IMR-90 (cell line): ENCODE results near the gene RNH1. TPM values are rescaled to one million over a fixed set of nuclear protein-coding genes. Genes with fewer than 3 reads are reported as not detected.

Source experiments
- ATAC-seq: fragments of 200-7000 bp; cut with Tn5 transposase; 2 replicates; pipeline ENCODE4 v1.9.1; 2020; ENCODE audit warnings: low read depth, mild to moderate bottlenecking, moderate library complexity
- BruUV-seq: library from RNA; stranded (reverse); fragments of 400-500 nt; replicated peaks from 2 replicates; lab custom pipeline; 2021; lab: Mats Ljungman, UMichigan
- CTCF ChIA-PET: fragments of 300-600 bp; formaldehyde crosslinking; extraction: SDS; loops from one replicate; lab custom pipeline; 2021; ENCODE audit warnings: antibody characterized with exemption; lab: Yijun Ruan, JAX
- POLR2A ChIA-PET: fragments of 300-600 bp; sonication (Branson Sonifier 250); formaldehyde crosslinking; loops from one replicate; lab custom pipeline; 2022; ENCODE audit warnings: antibody characterized with exemption; ENCODE audit not compliant: unreplicated experiment; lab: Charles Lee
- DNase-seq: peaks from one replicate; pipeline ENCODE4 v3.0.0; 2013
- H2AFZ ChIP-seq: replicated peaks from 2 replicates; pipeline ENCODE3; 2013; ENCODE audit warnings: low read length, mild to moderate bottlenecking; ENCODE audit not compliant: poor library complexity
- H2AK5ac ChIP-seq: 2 replicates; pipeline ENCODE4 v1.6.1; 2013; ENCODE audit warnings: low read depth, low read length, inconsistent platforms
- H2AK9ac ChIP-seq: replicated peaks from 2 replicates; pipeline ENCODE3; 2013; ENCODE audit warnings: mild to moderate bottlenecking, low read depth, low read length, moderate library complexity; ENCODE audit not compliant: poor library complexity
- H2BK120ac ChIP-seq: 2 replicates; pipeline ENCODE4 v1.6.1; 2013; ENCODE audit warnings: low read depth, low read length, inconsistent platforms
- H2BK15ac ChIP-seq: 3 replicates; pipeline ENCODE4 v1.6.1; 2013; ENCODE audit warnings: low read depth, low read length, inconsistent platforms
- H2BK20ac ChIP-seq: 2 replicates; pipeline ENCODE4 v1.6.1; 2013; ENCODE audit warnings: low read depth, mild to moderate bottlenecking, inconsistent platforms, low read length, moderate library complexity
- H2BK5ac ChIP-seq: 2 replicates; pipeline ENCODE4 v1.6.1; 2013; ENCODE audit warnings: mild to moderate bottlenecking, low read depth, low read length, inconsistent platforms; ENCODE audit not compliant: poor library complexity, severe bottlenecking
- H3K14ac ChIP-seq: replicated peaks from 2 replicates; pipeline ENCODE4 v1.6.1; 2013; ENCODE audit warnings: low read depth, low read length, inconsistent platforms
- H3K18ac ChIP-seq: 2 replicates; pipeline ENCODE4 v1.6.1; 2013; ENCODE audit warnings: low read depth, low read length, control low read depth
- H3K23ac ChIP-seq: 2 replicates; pipeline ENCODE4 v1.6.1; 2013; ENCODE audit warnings: low read depth, low read length, inconsistent platforms
- H3K27ac ChIP-seq: 2 replicates; pipeline ENCODE4 v1.5.1; 2013; ENCODE audit warnings: mild to moderate bottlenecking, control low read depth, low read length; ENCODE audit not compliant: insufficient read depth
- H3K27me3 ChIP-seq: 2 replicates; pipeline ENCODE4 v1.6.1; 2013; ENCODE audit warnings: low read length; ENCODE audit not compliant: control insufficient read depth, insufficient read depth
- H3K36me3 ChIP-seq: 2 replicates; pipeline ENCODE4 v1.6.1; 2013; ENCODE audit warnings: low read length, mixed read lengths; ENCODE audit not compliant: control insufficient read depth, insufficient read depth
- H3K4ac ChIP-seq: 2 replicates; pipeline ENCODE4 v1.6.1; 2013; ENCODE audit warnings: low read depth, low read length, inconsistent platforms
- H3K4me1 ChIP-seq: 2 replicates; pipeline ENCODE4 v1.6.1; 2013; ENCODE audit warnings: low read length, mixed read lengths; ENCODE audit not compliant: control insufficient read depth, insufficient read depth
- H3K4me2 ChIP-seq: 2 replicates; pipeline ENCODE4 v1.6.1; 2013; ENCODE audit warnings: low read depth, mild to moderate bottlenecking, control low read depth, low read length, moderate library complexity
- H3K4me3 ChIP-seq: 2 replicates; pipeline ENCODE4 v1.5.1; 2013; ENCODE audit warnings: low read depth, mild to moderate bottlenecking, control low read depth, low read length, moderate library complexity; ENCODE audit not compliant: insufficient read depth
- H3K56ac ChIP-seq: 2 replicates; pipeline ENCODE4 v1.6.1; 2013; ENCODE audit warnings: low read length, inconsistent platforms; ENCODE audit not compliant: insufficient read depth; ENCODE audit errors: extremely low read depth
- H3K79me1 ChIP-seq, 2 experiments: 2 replicates each; pipeline ENCODE4 v1.6.1; 2013; ENCODE audit warnings: low read length in 2 of 2, inconsistent platforms in 1 of 2, low read depth in 1 of 2
- H3K9ac ChIP-seq: 2 replicates; pipeline ENCODE4 v1.6.1; 2013; ENCODE audit warnings: low read depth, low read length, control low read depth
- H3K9me1 ChIP-seq: 2 replicates; pipeline ENCODE4 v1.6.1; 2013; ENCODE audit warnings: low read length, inconsistent platforms; ENCODE audit not compliant: insufficient read depth
- H3K9me3 ChIP-seq: 2 replicates; pipeline ENCODE4 v1.6.1; 2013; ENCODE audit warnings: low read length; ENCODE audit not compliant: control insufficient read depth, insufficient read depth
- H4K20me1 ChIP-seq: 2 replicates; pipeline ENCODE4 v1.6.1; 2013; ENCODE audit warnings: low read length, inconsistent platforms; ENCODE audit not compliant: insufficient read depth
- H4K5ac ChIP-seq: 2 replicates; pipeline ENCODE4 v1.6.1; 2013; ENCODE audit warnings: mild to moderate bottlenecking, low read depth, low read length, control low read depth
- H4K8ac ChIP-seq, 2 experiments: 2 replicates each; pipeline ENCODE4 v1.6.1; 2013; ENCODE audit warnings: low read depth in 2 of 2, low read length in 2 of 2, control low read depth in 1 of 2, inconsistent platforms in 1 of 2
- H4K91ac ChIP-seq: 2 replicates; pipeline ENCODE4 v1.6.1; 2013; ENCODE audit warnings: low read depth, low read length, inconsistent platforms; ENCODE audit not compliant: insufficient read depth
- CTCF ChIP-seq: conservative IDR thresholded peaks from 2 replicates; pipeline ENCODE4 v1.5.1; 2012; ENCODE audit warnings: mild to moderate bottlenecking, low read depth, low read length, improper control_type of control experiment
- FOS ChIP-seq: fragments of 150-350 bp; IDR thresholded peaks from 2 replicates; pipeline ENCODE4 v1.6.1; 2016; ENCODE audit warnings: low read depth, low read length
- NFE2L2 ChIP-seq: fragments of 150-350 bp; IDR thresholded peaks from 2 replicates; pipeline ENCODE4 v1.6.1; 2016; ENCODE audit warnings: low read depth, mild to moderate bottlenecking, low read length
- POLR2A ChIP-seq: IDR thresholded peaks from 2 replicates; pipeline ENCODE4 v1.6.1; 2012; ENCODE audit warnings: mild to moderate bottlenecking, low read depth, low read length
- SMC3 ChIP-seq: fragments of 150-350 bp; IDR thresholded peaks from 2 replicates; pipeline ENCODE4 v1.6.1; 2016; ENCODE audit warnings: low read depth, mild to moderate bottlenecking, antibody characterized with exemption, low read length, moderate library complexity
- WGBS, 2 experiments: methylation state at CpG; one replicate each; pipeline versions ENCODE4 v1.1.5 to v1.1.7; 2013; ENCODE audit warnings: missing lambda C conversion rate in 2 of 2; ENCODE audit not compliant: insufficient read length in 1 of 2; ENCODE audit errors: extremely low coverage in 2 of 2; 5-methylcytosine and 5-hydroxymethylcytosine counted together
- dilution Hi-C: fragments of 300-500 bp; cut with HindIII; formaldehyde crosslinking; loops from one replicate; pipeline ENCODE4 v1.14.3; 2018; ENCODE audit warnings: low sequenced_read_pairs; ENCODE audit not compliant: unreplicated experiment
- in situ Hi-C: fragments of 300-500 bp; cut with MboI; formaldehyde crosslinking; loops from 3 replicates; pipeline ENCODE4 v1.14.3; 2019; ENCODE audit warnings: low sequenced_read_pairs, inconsistent platforms, mixed read lengths
- intact Hi-C: fragments of 100-400 bp; cut with micrococcal nuclease; formaldehyde crosslinking; loops from 2 replicates; pipeline ENCODE4 v1.10.0; 2022
- polyA plus RNA-seq, 3 experiments: library from polyadenylated mRNA; depleted of rRNA; stranded (reverse); fragments of >200 nt; gene quantifications; 2 replicates each; pipeline ENCODE4 v1.2.3, GENCODE V29; 2012; ENCODE audit warnings: low replicate concordance in 1 of 3
- total RNA-seq: library from RNA; depleted of rRNA; stranded (reverse); fragments of >200 nt; gene quantifications from 2 replicates; pipeline ENCODE4 v1.2.3, GENCODE V29; 2012

RNH1 gene
- total and polyA plus RNA-seq, 2 of the 4 experiments (the other 2 are of a cell fraction) = 138 to 247 TPM

GRCh38 chr11:464316-464715, 42.7 kb downstream of the RNH1 start:
- Histone ChIP-seq H3K9ac (no peak overlapping the region), H3K36me3 (peaks cover 28% of the 10 kb centered on the region), H4K91ac (no peak overlapping the region), H4K5ac (no peak overlapping the region), H3K14ac (no peak overlapping the region), H3K4me3 (no peak overlapping the region), H2BK15ac (no peak overlapping the region), H3K56ac (no peak overlapping the region), H3K4me2 (no peak overlapping the region), H3K9me1 (peaks cover 8% of the 10 kb centered on the region), H3K79me1 (peaks cover 6 to 50% of the 10 kb centered on the region in 2 experiments), H2AK9ac (no peak overlapping the region), H2AK5ac (no peak overlapping the region), H2AFZ (no peak overlapping the region), H3K18ac (no peak overlapping the region), H3K27me3 (no peaks in the 10 kb centered on the region), H2BK20ac (no peak overlapping the region), H2BK5ac (no peak overlapping the region), H3K4ac (no peak overlapping the region), H3K23ac (no peak overlapping the region), H3K9me3 (no peaks in the 10 kb centered on the region), H3K4me1 (peaks cover 9% of the 10 kb centered on the region), H3K27ac (no peak overlapping the region), H4K20me1 (peaks cover 12% of the 10 kb centered on the region), H2BK120ac (no peak overlapping the region), H4K8ac (no peak overlapping the region)
- intact Hi-C loops = no loop called here
- dilution Hi-C loops = no loop called here
- 96% methylated on average over 17 of the region's 24 CpGs; no CpG with 5 or more reads in 1 of the 2 experiments for WGBS, 2 experiments
- no peak for TF ChIP-seq FOS
- TF ChIP-seq CTCF = no peak
- TF ChIP-seq POLR2A = no peak
- no peak for TF ChIP-seq SMC3
- no peak for TF ChIP-seq NFE2L2
- in situ Hi-C loops = no loop called here
- ChIA-PET POLR2A (no interaction called here), CTCF (no interaction called here)
- ATAC-seq = no peak
- BruUV-seq = no TSS peak
- DNase-seq = no peak
